ENCODE results near the gene OGT. TPM values are rescaled to one million over a fixed set of nuclear protein-coding genes. Genes with fewer than 3 reads are reported as not detected.

Gene OGT
- total RNA-seq, 2 donors from 2014 or later = 50.8 to 54.0 TPM

GRCh38 chrX:71603618-71604017 is 70.7 kb downstream of the OGT start:
- H3K4me1 ChIP-seq = no peaks in the 10 kb centered on the region
- H3K9me3 ChIP-seq = peaks cover 0 to 10% of the 10 kb centered on the region in 2 donors
- TF ChIP-seq, protein P1, sequence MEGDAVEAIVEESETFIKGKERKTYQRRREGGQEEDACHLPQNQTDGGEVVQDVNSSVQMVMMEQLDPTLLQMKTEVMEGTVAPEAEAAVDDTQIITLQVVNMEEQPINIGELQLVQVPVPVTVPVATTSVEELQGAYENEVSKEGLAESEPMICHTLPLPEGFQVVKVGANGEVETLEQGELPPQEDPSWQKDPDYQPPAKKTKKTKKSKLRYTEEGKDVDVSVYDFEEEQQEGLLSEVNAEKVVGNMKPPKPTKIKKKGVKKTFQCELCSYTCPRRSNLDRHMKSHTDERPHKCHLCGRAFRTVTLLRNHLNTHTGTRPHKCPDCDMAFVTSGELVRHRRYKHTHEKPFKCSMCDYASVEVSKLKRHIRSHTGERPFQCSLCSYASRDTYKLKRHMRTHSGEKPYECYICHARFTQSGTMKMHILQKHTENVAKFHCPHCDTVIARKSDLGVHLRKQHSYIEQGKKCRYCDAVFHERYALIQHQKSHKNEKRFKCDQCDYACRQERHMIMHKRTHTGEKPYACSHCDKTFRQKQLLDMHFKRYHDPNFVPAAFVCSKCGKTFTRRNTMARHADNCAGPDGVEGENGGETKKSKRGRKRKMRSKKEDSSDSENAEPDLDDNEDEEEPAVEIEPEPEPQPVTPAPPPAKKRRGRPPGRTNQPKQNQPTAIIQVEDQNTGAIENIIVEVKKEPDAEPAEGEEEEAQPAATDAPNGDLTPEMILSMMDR (IDR thresholded peaks at IDR 0.05) = no peak
- H3K27ac ChIP-seq = no peak overlapping the region
- H3K36me3 ChIP-seq = peaks cover 43% of the 10 kb centered on the region
- DNase-seq (ENCODE audit: low spot score) = no peak
- no peaks in the 10 kb centered on the region for H3K27me3 ChIP-seq
- H3K4me3 ChIP-seq = no peak overlapping the region

- Histone ChIP-seq H3K4me1 (no peaks in the 10 kb centered on the region), H3K4me3 (no peak overlapping the region), H3K9me3 (peaks cover 0 to 10% of the 10 kb centered on the region in 2 donors), H3K27me3 (no peaks in the 10 kb centered on the region), H3K27ac (no peak overlapping the region), H3K36me3 (peaks cover 49% of the 10 kb centered on the region)
- TF ChIP-seq, protein P1 (IDR thresholded peaks at IDR 0.05) = no peak
- DNase-seq (ENCODE audit: low spot score) = no peak
Measured at GRCh38 chrX:71604141-71604540, 71.2 kb downstream of the OGT start.

DNA sequence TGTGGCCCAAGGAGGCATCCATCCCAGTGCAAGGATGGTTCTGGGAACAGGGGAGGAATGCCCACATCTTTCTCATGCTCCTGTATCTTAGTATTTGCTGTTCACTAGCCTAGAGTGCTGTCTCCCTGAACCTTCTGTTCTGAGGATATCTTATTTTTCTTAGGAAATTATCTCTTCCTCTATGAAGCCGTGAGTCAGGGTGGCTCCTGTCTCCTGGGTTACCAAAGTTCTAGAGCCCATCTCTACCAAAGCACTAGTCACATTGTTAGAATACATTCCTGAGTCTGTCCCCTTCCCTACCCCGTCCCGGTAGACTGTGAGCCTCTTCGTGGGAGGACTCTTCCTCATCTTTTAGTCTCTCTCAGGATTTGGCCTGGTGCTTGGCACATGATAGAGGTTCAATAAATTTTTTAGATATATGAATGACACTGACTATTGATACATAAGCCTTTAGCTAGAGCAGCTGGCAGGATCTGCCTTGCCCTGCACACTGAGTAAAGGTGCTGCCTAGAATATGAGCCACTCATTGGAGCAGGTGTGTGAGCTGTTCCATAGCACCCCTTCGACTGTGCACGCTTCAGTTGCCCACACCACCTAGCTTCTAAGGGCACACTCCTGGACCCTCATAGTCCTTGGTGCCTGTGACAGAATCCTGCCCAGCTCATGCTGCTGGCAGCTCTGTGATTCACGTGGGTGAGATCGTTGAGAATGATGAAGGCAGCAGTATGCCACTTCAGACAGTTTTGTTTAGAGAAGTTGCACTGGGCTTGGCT is 72.1 kb downstream of the OGT start:
- H3K36me3 ChIP-seq = peaks cover 57% of the 10 kb centered on the region
- no peaks in the 10 kb centered on the region for H3K27me3 ChIP-seq
- no peak for DNase-seq (ENCODE audit: low spot score)
- no peaks in the 10 kb centered on the region for H3K4me1 ChIP-seq
- H3K9me3 ChIP-seq = peaks cover 0 to 10% of the 10 kb centered on the region in 2 donors
- H3K27ac ChIP-seq = no peak overlapping the region
- TF ChIP-seq, protein P1 (IDR thresholded peaks at IDR 0.05) = no peak
- H3K4me3 ChIP-seq = no peak overlapping the region

- DNase-seq (ENCODE audit: low spot score) = no peak
- H3K27me3 ChIP-seq = no peaks in the 10 kb centered on the region
- no peak overlapping the region for H3K27ac ChIP-seq
- H3K9me3 ChIP-seq = peaks cover 0 to 10% of the 10 kb centered on the region in 2 donors
- peaks cover 71% of the 10 kb centered on the region for H3K36me3 ChIP-seq
- no peaks in the 10 kb centered on the region for H3K4me1 ChIP-seq
- TF ChIP-seq, protein P1 (IDR thresholded peaks at IDR 0.05) = no peak
- no peak overlapping the region for H3K4me3 ChIP-seq
Measured at GRCh38 chrX:71606536-71607216, 73.8 kb downstream of the OGT start.

GRCh38 chrX:71607488-71607887 is 74.6 kb downstream of the OGT start:
- TF ChIP-seq, protein P1 (IDR thresholded peaks at IDR 0.05) = no peak
- no peak for DNase-seq (ENCODE audit: low spot score)
- H3K27ac ChIP-seq = no peak overlapping the region
- no peaks in the 10 kb centered on the region for H3K4me1 ChIP-seq
- H3K9me3 ChIP-seq = peaks cover 0 to 10% of the 10 kb centered on the region in 2 donors
- no peaks in the 10 kb centered on the region for H3K27me3 ChIP-seq
- peaks cover 78% of the 10 kb centered on the region for H3K36me3 ChIP-seq
- no peak overlapping the region for H3K4me3 ChIP-seq

All from right atrium auricular region (tissue), 2 donors.